ENCODE results near the gene FBLL1.
"Not testable (repeated sequence)": the region's sequence is repeated elsewhere in the genome, so short reads cannot be mapped to it uniquely, and the experiment has no call there.

The FBLL1 gene

DNA sequence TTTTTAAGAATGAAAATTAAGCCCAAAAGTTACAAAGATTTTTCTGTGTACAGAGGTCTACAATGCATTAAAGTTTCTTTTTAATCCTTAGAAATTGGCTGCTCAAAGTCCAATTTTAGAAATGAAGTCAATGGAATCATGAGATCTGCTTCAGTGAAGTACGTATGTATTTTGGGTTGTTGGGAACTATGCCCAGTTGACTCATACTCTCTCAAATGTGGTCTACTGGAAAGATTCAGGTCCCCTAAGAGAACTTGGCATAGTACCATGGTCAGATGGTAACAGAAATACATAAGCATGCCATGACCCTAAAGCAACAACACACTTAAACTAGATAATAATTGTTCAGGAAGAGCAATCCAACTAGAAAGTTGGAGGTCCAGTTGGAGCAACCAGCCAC lies 23.0 kb downstream of the FBLL1 start:
- WGBS, 2 experiments, result 90 to 100% methylated on average over 1 of the region's 1 CpG

DNA sequence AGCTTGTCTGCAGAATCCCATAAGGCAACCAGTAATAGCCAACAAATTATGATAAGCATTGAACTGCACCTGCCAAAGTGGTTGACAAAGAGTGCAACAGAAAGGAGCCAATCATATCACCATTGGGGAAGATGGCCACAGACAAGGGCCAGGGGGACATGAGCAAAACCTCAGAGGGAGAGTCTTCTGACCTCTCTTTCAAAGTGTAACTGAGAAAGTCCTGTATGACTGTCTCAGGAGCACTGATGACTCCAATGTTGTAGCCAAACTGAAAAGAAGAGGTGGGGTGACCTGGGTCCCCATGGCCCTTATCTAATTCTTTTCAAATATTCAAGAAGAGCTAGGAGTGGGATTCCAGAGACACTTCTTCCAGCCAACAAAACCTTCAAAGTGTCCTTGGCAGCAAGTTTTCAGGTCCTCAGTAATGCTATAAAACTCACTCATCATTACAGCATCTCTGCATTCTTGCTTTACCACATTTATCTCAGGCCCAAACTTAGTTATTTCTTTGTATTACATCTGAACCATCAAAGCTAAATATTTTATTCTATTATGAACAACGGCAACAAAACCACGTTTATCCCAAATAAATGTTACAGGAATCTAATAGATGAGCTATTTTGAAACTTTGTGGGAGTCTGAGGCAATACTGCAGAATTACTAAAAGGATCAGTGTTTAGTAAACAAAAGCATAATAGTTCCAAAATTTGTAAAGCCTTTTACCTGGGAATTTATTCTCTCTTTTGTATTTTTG lies 24.4 kb downstream of the FBLL1 start:
- 93% methylated on average over 2 of the region's 2 CpGs; no CpG with 5 or more reads in 1 of the 2 experiments for WGBS, 2 experiments
- no peak overlapping the region for H3K4me3 ChIP-seq (ENCODE audit: insufficient read depth, low read depth, low read length)
- no peaks in the 10 kb centered on the region for H3K4me1 ChIP-seq (ENCODE audit: control insufficient read depth, insufficient read depth, low read length)
- H3K27ac ChIP-seq (ENCODE audit: insufficient read depth, low read depth, low read length, poor library complexity, severe bottlenecking), result no peak overlapping the region
- peaks cover 34% of the 10 kb centered on the region for H3K36me3 ChIP-seq (ENCODE audit: control insufficient read depth, insufficient read depth, low read length)
- H3K27me3 ChIP-seq (ENCODE audit: control insufficient read depth, insufficient read depth, low read length, poor library complexity, severe bottlenecking), result no peaks in the 10 kb centered on the region
- no peaks in the 10 kb centered on the region for H3K9me3 ChIP-seq (ENCODE audit: control insufficient read depth, low read length)

More for the DNA sequence above, 23.0 kb downstream of the FBLL1 start:
- H3K36me3 ChIP-seq (ENCODE audit: control insufficient read depth, insufficient read depth, low read length), result peaks cover 29% of the 10 kb centered on the region
- no peaks in the 10 kb centered on the region for H3K9me3 ChIP-seq (ENCODE audit: control insufficient read depth, low read length)
- no peaks in the 10 kb centered on the region for H3K4me1 ChIP-seq (ENCODE audit: control insufficient read depth, insufficient read depth, low read length)
- H3K4me3 ChIP-seq (ENCODE audit: insufficient read depth, low read depth, low read length), result no peak overlapping the region
- H3K27ac ChIP-seq (ENCODE audit: insufficient read depth, low read depth, low read length, poor library complexity, severe bottlenecking), result no peak overlapping the region
- no peaks in the 10 kb centered on the region for H3K27me3 ChIP-seq (ENCODE audit: control insufficient read depth, insufficient read depth, low read length, poor library complexity, severe bottlenecking)

DNA sequence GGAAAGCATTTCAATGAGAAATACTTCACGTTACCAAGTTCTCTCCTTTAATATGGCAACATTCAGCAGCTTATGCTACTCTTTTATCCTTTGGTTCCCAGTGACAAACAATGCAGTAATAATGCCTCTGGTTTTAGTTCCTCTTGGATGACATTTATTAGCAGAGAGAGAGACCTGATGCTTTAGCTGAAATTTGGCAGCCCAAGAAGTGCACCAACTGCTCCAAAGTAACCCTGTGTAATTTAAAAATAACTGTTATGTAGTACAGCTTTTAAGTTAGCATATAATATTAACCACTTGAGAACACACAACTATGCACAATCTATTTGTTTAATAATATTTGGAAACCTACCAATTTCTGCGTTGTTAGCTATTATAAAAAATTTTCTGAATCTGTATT lies 28.3 kb downstream of the FBLL1 start:
- Histone ChIP-seq H3K4me1 (ENCODE audit: control insufficient read depth, insufficient read depth, low read length) (no peaks in the 10 kb centered on the region), H3K9me3 (ENCODE audit: control insufficient read depth, low read length) (no peaks in the 10 kb centered on the region), H3K4me3 (ENCODE audit: insufficient read depth, low read depth, low read length) (no peak overlapping the region), H3K27ac (ENCODE audit: insufficient read depth, low read depth, low read length, poor library complexity, severe bottlenecking) (no peak overlapping the region), H3K27me3 (ENCODE audit: control insufficient read depth, insufficient read depth, low read length, poor library complexity, severe bottlenecking) (no peaks in the 10 kb centered on the region), H3K36me3 (ENCODE audit: control insufficient read depth, insufficient read depth, low read length) (peaks cover 53% of the 10 kb centered on the region)
- 94 to 100% methylated on average over 1 of the region's 2 CpGs for WGBS, 2 experiments

DNA sequence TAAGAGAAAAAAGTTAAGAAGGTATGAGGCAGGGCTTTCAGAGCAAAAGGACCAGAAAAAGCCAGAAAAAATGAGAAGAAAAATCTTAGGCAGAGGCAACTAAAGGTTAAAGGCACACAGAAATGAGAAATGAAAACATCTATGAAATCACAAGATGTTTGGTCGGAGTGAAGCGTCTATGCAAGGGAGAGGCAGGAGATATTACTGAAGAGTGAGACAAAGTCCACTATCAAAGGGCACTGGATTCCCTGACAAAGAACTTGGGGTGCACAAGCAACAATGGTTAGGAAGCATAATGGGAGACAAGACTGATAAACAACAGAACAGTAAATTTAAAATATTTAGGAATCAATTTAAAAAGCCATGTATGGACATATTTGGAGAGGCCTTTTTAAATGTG lies 33.2 kb downstream of the FBLL1 start:
- Histone ChIP-seq H3K27me3 (ENCODE audit: control insufficient read depth, insufficient read depth, low read length, poor library complexity, severe bottlenecking) (no peaks in the 10 kb centered on the region), H3K4me3 (ENCODE audit: insufficient read depth, low read depth, low read length) (no peak overlapping the region), H3K36me3 (ENCODE audit: control insufficient read depth, insufficient read depth, low read length) (peaks cover 36% of the 10 kb centered on the region), H3K9me3 (ENCODE audit: control insufficient read depth, low read length) (no peaks in the 10 kb centered on the region), H3K27ac (ENCODE audit: insufficient read depth, low read depth, low read length, poor library complexity, severe bottlenecking) (no peak overlapping the region), H3K4me1 (ENCODE audit: control insufficient read depth, insufficient read depth, low read length) (no peaks in the 10 kb centered on the region)
- WGBS, 2 experiments, result 96 to 97% methylated on average over 2 of the region's 2 CpGs

DNA sequence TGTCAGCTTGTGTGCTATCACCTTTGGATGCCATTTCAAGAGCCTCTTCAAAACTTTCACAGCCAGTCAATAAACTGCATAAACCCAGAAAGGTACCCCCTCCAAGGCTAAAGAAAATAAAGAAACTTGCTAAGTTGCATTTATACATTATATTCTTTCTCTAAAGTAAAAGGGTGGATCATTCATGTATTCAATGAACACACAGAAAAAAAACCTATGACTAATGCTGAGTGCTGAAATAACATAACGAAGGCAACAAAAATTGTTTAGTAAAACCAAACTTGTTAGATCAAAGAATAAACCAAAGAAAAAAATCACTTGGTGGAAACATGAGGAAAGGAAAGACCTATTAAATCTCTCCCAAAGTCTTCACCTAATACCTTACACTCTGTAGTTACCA lies 34.9 kb downstream of the FBLL1 start:
- Histone ChIP-seq H3K4me3 (ENCODE audit: insufficient read depth, low read depth, low read length) (no peak overlapping the region), H3K36me3 (ENCODE audit: control insufficient read depth, insufficient read depth, low read length) (peaks cover 40% of the 10 kb centered on the region), H3K9me3 (ENCODE audit: control insufficient read depth, low read length) (no peaks in the 10 kb centered on the region), H3K27me3 (ENCODE audit: control insufficient read depth, insufficient read depth, low read length, poor library complexity, severe bottlenecking) (no peaks in the 10 kb centered on the region), H3K27ac (ENCODE audit: insufficient read depth, low read depth, low read length, poor library complexity, severe bottlenecking) (no peak overlapping the region), H3K4me1 (ENCODE audit: control insufficient read depth, insufficient read depth, low read length) (no peaks in the 10 kb centered on the region)
- 100% methylated on average over 1 of the region's 1 CpG; no CpG with 5 or more reads in 1 of the 2 experiments for WGBS, 2 experiments

DNA sequence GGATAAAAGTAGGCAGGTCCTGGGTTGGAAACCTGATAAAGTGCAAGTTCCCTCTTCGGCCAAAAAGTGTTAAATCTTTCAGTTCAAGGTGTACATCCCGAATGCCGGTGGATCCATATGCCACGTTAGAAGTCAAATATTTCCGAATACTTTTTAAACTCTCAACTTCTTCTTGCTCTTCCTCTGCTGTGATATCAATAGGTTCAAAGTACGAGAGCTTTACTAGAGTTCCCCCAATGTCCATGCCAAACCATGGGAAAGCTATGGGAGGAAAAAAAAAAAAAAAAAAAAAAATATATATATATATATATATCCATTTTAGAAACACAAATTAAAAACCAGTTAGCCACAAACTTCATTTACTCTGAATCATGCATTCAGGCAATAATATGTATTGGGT lies 39.6 kb downstream of the FBLL1 start:
- Histone ChIP-seq H3K27ac (ENCODE audit: insufficient read depth, low read depth, low read length, poor library complexity, severe bottlenecking) (no peak overlapping the region), H3K36me3 (ENCODE audit: control insufficient read depth, insufficient read depth, low read length) (peaks cover 11% of the 10 kb centered on the region), H3K9me3 (ENCODE audit: control insufficient read depth, low read length) (no peaks in the 10 kb centered on the region), H3K27me3 (ENCODE audit: control insufficient read depth, insufficient read depth, low read length, poor library complexity, severe bottlenecking) (no peaks in the 10 kb centered on the region), H3K4me1 (ENCODE audit: control insufficient read depth, insufficient read depth, low read length) (no peaks in the 10 kb centered on the region), H3K4me3 (ENCODE audit: insufficient read depth, low read depth, low read length) (no peak overlapping the region)
- WGBS, 2 experiments, result 93 to 94% methylated on average over 6 of the region's 6 CpGs

DNA sequence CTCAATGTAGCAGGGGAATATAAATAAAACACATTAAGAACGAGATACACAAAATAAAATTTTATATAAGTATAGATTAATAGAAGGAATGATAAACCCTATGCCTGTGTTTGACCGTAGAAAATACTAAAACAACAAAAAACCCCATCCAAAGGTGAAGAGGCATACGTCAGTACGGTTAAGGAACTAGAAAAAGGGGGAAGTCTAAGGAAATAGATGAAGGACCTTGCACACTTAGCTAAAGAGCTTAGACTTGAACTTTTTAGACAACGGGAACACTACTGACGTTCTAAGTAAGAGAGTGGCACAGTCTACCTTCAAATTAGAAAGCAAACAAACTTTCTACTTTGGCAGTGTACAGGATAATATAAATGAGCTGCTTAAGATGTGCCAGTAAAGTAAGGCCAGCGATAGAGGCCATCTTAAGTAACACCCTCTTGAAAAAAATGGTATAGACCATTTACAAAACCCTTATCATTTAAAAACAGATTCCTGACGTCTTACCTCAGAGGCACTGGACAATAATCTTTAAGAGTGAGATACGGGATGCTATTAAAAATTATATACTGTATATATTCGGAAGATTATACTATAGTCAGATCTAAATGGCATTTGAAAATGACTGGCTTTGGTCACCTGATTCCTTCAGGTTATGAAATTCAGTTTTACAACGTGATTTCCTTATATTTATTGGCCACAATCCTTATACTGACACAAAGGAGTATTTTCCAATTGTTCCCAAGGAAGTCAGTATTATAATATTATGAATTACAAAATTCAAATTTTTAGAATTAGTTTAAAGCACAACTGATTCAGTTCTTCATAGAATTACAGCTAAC lies 41.6 kb downstream of the FBLL1 start:
- no peak overlapping the region for H3K27ac ChIP-seq (ENCODE audit: insufficient read depth, low read depth, low read length, poor library complexity, severe bottlenecking)
- peaks cover 17% of the 10 kb centered on the region for H3K36me3 ChIP-seq (ENCODE audit: control insufficient read depth, insufficient read depth, low read length)
- H3K27me3 ChIP-seq (ENCODE audit: control insufficient read depth, insufficient read depth, low read length, poor library complexity, severe bottlenecking), result no peaks in the 10 kb centered on the region
- H3K9me3 ChIP-seq (ENCODE audit: control insufficient read depth, low read length), result no peaks in the 10 kb centered on the region
- 94 to 96% methylated on average over 5 to 8 of the region's 11 CpGs for WGBS, 2 experiments
- no peaks in the 10 kb centered on the region for H3K4me1 ChIP-seq (ENCODE audit: control insufficient read depth, insufficient read depth, low read length)
- H3K4me3 ChIP-seq (ENCODE audit: insufficient read depth, low read depth, low read length), result no peak overlapping the region

DNA sequence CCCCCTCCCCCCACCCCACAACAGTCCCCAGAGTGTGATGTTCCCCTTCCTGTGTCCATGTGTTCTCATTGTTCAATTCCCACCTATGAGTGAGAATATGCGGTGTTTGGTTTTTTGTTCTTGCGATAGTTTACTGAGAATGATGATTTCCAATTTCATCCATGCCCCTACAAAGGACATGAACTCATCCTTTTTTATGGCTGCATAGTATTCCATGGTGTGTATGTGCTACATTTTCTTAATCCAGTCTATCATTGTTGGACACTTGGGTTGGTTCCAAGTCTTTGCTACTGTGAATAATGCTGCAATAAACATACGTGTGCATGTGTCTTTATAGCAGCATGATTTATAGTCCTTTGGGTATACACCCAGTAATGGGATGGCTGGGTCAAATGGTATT lies 44.6 kb downstream of the FBLL1 start:
- H3K4me1 ChIP-seq (ENCODE audit: control insufficient read depth, insufficient read depth, low read length), result not testable (repeated sequence)
- no CpG with 5 or more reads among the region's 3 CpGs for WGBS, 2 experiments

DNA sequence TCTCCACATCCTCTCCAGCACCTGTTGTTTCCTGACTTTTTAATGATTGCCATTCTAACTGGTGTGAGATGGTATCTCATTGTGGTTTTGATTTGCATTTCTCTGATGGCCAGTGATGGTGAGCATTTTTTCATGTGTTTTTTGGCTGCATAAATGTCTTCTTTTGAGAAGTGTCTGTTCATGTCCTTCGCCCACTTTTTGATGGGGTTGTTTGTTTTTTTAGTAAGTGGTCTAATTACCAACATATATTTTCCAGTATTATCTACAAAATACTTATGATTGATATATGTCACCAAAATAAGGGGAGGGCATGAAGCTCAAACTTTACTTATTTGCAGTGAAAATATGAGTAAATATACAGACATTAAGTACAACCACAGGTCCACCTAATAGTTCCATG lies 45.1 kb downstream of the FBLL1 start:
- not testable (repeated sequence) for H3K27me3 ChIP-seq (ENCODE audit: control insufficient read depth, insufficient read depth, low read length, poor library complexity, severe bottlenecking); H3K9me3 ChIP-seq (ENCODE audit: control insufficient read depth, low read length); H3K4me1 ChIP-seq (ENCODE audit: control insufficient read depth, insufficient read depth, low read length); H3K4me3 ChIP-seq (ENCODE audit: insufficient read depth, low read depth, low read length); H3K36me3 ChIP-seq (ENCODE audit: control insufficient read depth, insufficient read depth, low read length); H3K27ac ChIP-seq (ENCODE audit: insufficient read depth, low read depth, low read length, poor library complexity, severe bottlenecking)
- WGBS, 2 experiments, result no CpG with 5 or more reads among the region's 1 CpG

More for the DNA sequence above, 44.6 kb downstream of the FBLL1 start:
- H3K27ac ChIP-seq (ENCODE audit: insufficient read depth, low read depth, low read length, poor library complexity, severe bottlenecking); H3K36me3 ChIP-seq (ENCODE audit: control insufficient read depth, insufficient read depth, low read length); H3K9me3 ChIP-seq (ENCODE audit: control insufficient read depth, low read length); H3K4me3 ChIP-seq (ENCODE audit: insufficient read depth, low read depth, low read length); H3K27me3 ChIP-seq (ENCODE audit: control insufficient read depth, insufficient read depth, low read length, poor library complexity, severe bottlenecking): not testable (repeated sequence)
